Tongue (tissue), 2 donors: ENCODE data around the gene TMEM141. TPM values are rescaled to one million over a fixed set of nuclear protein-coding genes. Genes with fewer than 3 reads are reported as not detected.

Experiments used
- DNase-seq: peaks from one replicate; pipeline ENCODE4 v3.0.0-alpha.2; 2015
- total RNA-seq: library from RNA; depleted of rRNA; stranded (reverse); fragments of >200 nt; gene quantifications from one replicate; pipeline ENCODE4 v1.2.3, GENCODE V29; 2014

Gene TMEM141
- total RNA-seq, 1 donor from 2014 or later, result 50.2 TPM

- DNase-seq, result no peak
Measured at GRCh38 chr9:136814725-136815421, 23.7 kb downstream of the TMEM141 start.

- DNase-seq, result no peak
Measured at GRCh38 chr9:136815422-136815782, 24.3 kb downstream of the TMEM141 start.

GRCh38 chr9:136820971-136821825, 30.1 kb downstream of the TMEM141 start:
- DNase-seq, result no peak

GRCh38 chr9:136821826-136822544, 30.8 kb downstream of the TMEM141 start:
- DNase-seq, result no peak

GRCh38 chr9:136823136-136824046, 32.2 kb downstream of the TMEM141 start:
- DNase-seq, result no peak

- no peak for DNase-seq
Measured at GRCh38 chr9:136824496-136825225, 33.5 kb downstream of the TMEM141 start.

- DNase-seq, result no peak
Measured at GRCh38 chr9:136825295-136826187, 34.4 kb downstream of the TMEM141 start.

GRCh38 chr9:136826188-136826541, 35.0 kb downstream of the TMEM141 start:
- DNase-seq, result no peak

- no peak for DNase-seq
Measured at GRCh38 chr9:136826703-136827582, 35.8 kb downstream of the TMEM141 start.

- DNase-seq, result no peak
Measured at GRCh38 chr9:136827794-136828473, 36.8 kb downstream of the TMEM141 start.

GRCh38 chr9:136828474-136829140, 37.5 kb downstream of the TMEM141 start:
- DNase-seq, result no peak

GRCh38 chr9:136829412-136829811, 38.3 kb downstream of the TMEM141 start:
- no peak for DNase-seq

GRCh38 chr9:136829981-136830885, 39.1 kb downstream of the TMEM141 start:
- no peak for DNase-seq

GRCh38 chr9:136831002-136831719, 40.0 kb downstream of the TMEM141 start:
- no peak for DNase-seq

- no peak for DNase-seq
Measured at GRCh38 chr9:136831720-136832104, 40.6 kb downstream of the TMEM141 start.

GRCh38 chr9:136832581-136832980, 41.4 kb downstream of the TMEM141 start:
- no peak for DNase-seq
